ENCODE measurements around the gene BNC1. TPM values are rescaled to one million over a fixed set of nuclear protein-coding genes. Genes with fewer than 3 reads are reported as not detected.

Gene BNC1
- total and polyA plus RNA-seq, 10 of the 15 experiments (the other 5 are each of a cell fraction or from before 2014, with no cell fraction given), result 0.01 TPM; not detected in 9

GRCh38 chr15:83215306-83215705, 69.2 kb downstream of the BNC1 start:
- ChIA-PET RAD21 (ENCODE audit: unreplicated experiment) (no interaction called here), SMC1A (ENCODE audit: uncharacterized antibody, unreplicated experiment) (no interaction called here), CTCF (no interaction called here), POLR2A (interaction anchor here (0.6 kb wide), 1 partner anchor 24 kb away, joined by 3 read pairs; no protein-coding TSS in a partner anchor)
- intact Hi-C loops (cut with micrococcal nuclease; ENCODE audit: unreplicated experiment), result loop anchor here (2.0 kb wide), 1 partner anchor 33 kb away; no protein-coding TSS in a partner anchor
- Histone ChIP-seq H3K4me2 (ENCODE audit: control insufficient read depth, insufficient read depth) (no peak overlapping the region), H4K20me1 (ENCODE audit: control insufficient read depth, insufficient read depth) (no peaks in the 10 kb centered on the region), H3K4me3 (no peak overlapping the region), H3K9ac (ENCODE audit: control insufficient read depth, insufficient read depth, low read length) (no peak overlapping the region), H2AFZ (ENCODE audit: control insufficient read depth, low read depth, low read length) (no peak overlapping the region), H3K27me3 (replicated peaks in 1 of 2; ENCODE audit: control insufficient read depth in 2 of 2, insufficient read depth in 2 of 2, low read length in 1 of 2) (no peaks in the 10 kb centered on the region), H3K9me3 (replicated peaks; ENCODE audit: control insufficient read depth, insufficient read depth, low read length) (no peaks in the 10 kb centered on the region), H3K79me2 (ENCODE audit: control insufficient read depth, insufficient read depth, low read length) (no peaks in the 10 kb centered on the region), H3K4me1 (ENCODE audit: control insufficient read depth, insufficient read depth, low read length) (peaks cover 5% of the 10 kb centered on the region; the same call in 1 of the 2 replicates), H3K36me3 (ENCODE audit: control insufficient read depth in 2 of 2, insufficient read depth in 2 of 2, low read length in 1 of 2) (no peaks in the 10 kb centered on the region), H3K27ac (ENCODE audit: control insufficient read depth, insufficient read depth) (no peak overlapping the region)
- in situ Hi-C loops (cut with MboI), result loop anchor here (25.0 kb wide), 1 partner anchor 1928 kb away; no protein-coding TSS in a partner anchor
- FAIRE-seq (no peak), DNase-seq (ENCODE audit: low read depth, low spot score) (no peak), ATAC-seq (no peak)
- WGBS (ENCODE audit: insufficient coverage, insufficient replicate concordance, low lambda C conversion rate, missing lambda C conversion rate), result 24% methylated on average over 2 of the region's 2 CpGs
- no TSS peak for BruUV-seq (replicated peaks)
- TF ChIP-seq CUX1 (IDR thresholded peaks at IDR 0.05; ENCODE audit: insufficient replicate concordance, low read depth, low read length) (no peak), ATF7 (IDR thresholded peaks at IDR 0.05; ENCODE audit: low read depth) (no peak), E2F8 (IDR thresholded peaks at IDR 0.05; ENCODE audit: low read depth, partially characterized antibody) (no peak), ZNF217 (IDR thresholded peaks at IDR 0.05) (no peak), POLR2AphosphoS5 (IDR thresholded peaks at IDR 0.05; ENCODE audit: low read length) (no peak), PKNOX1 (IDR thresholded peaks at IDR 0.05) (no peak), EZH2 (IDR thresholded peaks at IDR 0.05; ENCODE audit: borderline replicate concordance, control insufficient read depth, low read depth, low read length) (no peak), ZBTB11 (CRISPR knock-in tag; IDR thresholded peaks at IDR 0.05) (no peak), SRF (IDR thresholded peaks at IDR 0.05; ENCODE audit: low read depth in 2 of 2, low read length in 2 of 2) (no peak), EED (IDR thresholded peaks at IDR 0.05; ENCODE audit: low read depth) (no peak), MTA2 (IDR thresholded peaks at IDR 0.05; ENCODE audit: low read depth) (no peak), POLR2AphosphoS2 (IDR thresholded peaks at IDR 0.05; ENCODE audit: low read depth, low read length) (no peak)

Data from GM12878 (cell line).